Stimulated activated CD4-positive, alpha-beta T cell treated with anti-CD3 and anti-CD28 coated beads, Interleukin-1b, Interleukin-23, amount 100 ng/mL, for 4 hours (primary cell): Measurements from ENCODE around the gene PTAR1.
"Not testable (repeated sequence)": the region's sequence is repeated elsewhere in the genome, so short reads cannot be mapped to it uniquely, and the experiment has no call there.

Experiments used
- DNase-seq, 2 donors: peaks; one replicate each; pipeline ENCODE4 v3.0.0-alpha.2; 2020; ENCODE audit warnings: low read depth in 2 of 2

The PTAR1 gene, protein sequence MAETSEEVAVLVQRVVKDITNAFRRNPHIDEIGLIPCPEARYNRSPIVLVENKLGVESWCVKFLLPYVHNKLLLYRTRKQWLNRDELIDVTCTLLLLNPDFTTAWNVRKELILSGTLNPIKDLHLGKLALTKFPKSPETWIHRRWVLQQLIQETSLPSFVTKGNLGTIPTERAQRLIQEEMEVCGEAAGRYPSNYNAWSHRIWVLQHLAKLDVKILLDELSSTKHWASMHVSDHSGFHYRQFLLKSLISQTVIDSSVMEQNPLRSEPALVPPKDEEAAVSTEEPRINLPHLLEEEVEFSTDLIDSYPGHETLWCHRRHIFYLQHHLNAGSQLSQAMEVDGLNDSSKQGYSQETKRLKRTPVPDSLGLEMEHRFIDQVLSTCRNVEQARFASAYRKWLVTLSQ

DNA sequence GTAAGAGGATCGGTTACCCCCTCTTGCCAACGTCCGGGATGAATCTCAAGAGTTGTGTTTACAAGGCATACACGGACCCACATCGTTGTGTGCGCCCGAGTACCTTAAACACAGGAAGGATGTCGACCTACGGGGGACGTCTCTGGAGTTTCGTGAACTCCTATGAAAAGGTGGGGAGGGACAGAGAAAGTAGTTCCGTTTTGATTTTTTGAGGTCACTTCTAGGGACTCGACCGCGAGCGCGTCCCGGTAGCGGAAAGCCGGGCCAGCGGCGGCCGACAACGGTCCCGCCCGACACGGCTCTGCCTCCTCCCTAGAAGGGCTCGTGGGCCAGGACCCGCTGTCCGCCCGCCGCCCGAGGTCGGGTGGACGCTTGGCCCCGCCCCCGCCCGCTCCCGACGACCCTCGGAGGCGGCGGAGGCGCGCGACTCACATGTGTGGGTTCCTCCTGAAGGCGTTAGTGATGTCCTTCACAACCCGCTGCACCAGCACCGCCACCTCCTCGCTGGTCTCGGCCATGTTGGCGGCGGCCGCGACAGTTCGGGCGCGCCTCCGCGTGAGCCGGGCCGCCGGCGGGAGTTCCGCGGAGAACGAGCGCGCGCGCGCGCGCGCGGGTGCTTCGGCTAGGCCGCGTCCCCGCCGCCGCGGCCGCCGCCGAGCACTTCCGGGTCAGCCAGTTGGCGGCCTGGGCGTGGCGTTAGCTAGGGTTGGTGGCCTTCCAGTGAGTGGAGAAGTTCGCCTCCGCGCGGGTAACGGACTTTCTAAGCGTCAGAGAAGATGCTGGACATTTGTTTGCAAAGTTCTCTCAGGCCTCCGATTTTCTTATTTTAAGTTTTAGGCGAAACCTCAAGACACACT lies at the start of gene PTAR1:
Gene PTAR1 (minus strand): TSS at position 591 of the 857 bp plus-strand sequence. CDS start 73 bp downstream, at position 518.
- peak; percentile 84 to 91 for DNase-seq

DNA sequence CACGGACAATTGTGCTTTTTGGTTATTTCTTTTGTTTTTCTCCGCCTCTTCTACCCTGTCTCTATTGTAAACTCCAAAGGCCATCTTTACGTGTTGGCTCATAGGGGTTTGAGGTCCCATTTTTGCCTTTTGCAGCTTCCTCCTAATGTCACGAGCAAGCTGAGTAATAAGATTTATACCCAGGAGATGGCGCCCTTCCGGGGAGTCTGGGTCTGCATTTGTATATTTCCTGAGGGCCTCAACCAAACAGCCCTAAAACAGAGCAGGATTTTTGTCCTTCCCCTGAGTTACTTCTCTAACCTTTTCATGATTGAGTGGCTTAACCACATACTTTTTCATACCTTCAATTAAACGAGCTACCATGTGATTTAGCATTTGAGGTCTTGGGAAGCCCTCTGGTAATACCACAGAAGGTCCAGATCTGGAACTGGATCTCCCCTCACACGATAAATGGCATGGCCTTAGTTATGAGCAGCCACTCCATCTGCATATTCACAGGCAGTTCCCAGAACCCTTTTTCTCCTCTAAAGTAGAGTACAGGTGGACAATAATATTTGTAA lies 49.6 kb upstream of the PTAR1 start:
- DNase-seq: peak in 1 of 2 donors; percentile 5

DNA sequence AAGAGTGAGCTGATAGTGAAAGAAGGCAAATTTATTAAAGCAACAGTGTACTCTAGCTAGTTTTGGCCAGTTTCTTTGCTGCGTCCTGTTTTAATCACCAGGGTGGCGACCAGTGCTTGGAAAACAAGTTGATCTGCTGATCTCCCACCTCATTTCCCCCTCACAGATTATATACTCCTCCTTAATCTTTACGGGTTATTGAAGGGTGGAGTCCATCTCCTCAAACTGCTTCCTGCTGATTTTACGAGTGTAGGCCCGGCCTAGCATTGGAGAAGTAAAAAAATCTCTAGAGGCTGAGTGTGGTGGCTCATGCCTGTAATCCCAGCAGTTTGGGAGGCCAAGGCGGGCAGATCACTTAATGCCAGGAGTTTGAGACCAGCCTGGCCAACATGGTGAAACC lies 46.8 kb upstream of the PTAR1 start:
- DNase-seq: no peak

DNA sequence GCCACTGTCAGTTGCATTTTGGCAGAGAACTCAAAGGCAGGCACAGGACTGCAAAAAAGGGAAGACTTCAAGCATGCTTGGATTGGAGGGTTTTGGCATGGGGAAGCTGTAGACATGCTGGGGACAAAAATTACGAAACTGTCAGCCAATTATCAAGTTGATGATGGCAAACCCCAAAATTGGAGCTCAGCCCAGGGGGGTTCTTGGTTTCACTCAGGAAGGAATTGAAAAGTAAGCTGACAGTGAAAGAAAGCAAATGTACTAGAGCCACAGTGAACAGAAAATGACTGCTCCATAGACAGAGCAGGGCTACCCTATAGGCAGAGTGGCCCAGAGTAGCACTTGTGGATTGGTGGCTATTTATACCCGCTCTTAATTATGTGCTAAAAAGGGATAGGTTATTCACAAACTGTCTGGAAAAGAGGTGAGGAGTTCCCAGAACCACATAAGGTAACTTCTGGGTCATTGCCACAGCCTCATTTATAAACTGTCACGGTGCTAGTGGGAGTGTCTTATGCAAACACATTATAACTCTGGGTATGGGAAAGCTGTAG lies 46.2 kb upstream of the PTAR1 start:
- DNase-seq: no peak

DNA sequence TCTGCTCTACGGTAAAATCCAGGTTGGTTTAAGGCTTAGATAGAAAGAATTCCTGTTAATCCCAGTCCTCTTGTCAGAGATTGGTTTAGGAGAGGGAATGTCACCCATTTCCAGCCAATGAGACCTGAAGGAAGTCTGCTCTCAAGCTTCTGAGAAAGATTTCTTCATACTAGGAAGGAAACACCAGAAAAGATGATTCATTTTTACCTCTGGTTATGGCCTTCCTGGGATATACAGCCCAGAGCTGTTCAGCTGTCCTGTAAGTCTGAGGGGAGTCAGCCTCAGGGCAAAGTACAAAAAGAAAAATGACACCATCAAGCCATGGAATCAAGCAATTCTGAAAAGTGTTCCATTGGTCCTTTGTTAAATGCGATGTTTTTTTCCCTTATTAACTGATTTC lies 42.2 kb upstream of the PTAR1 start:
- no peak for DNase-seq

DNA sequence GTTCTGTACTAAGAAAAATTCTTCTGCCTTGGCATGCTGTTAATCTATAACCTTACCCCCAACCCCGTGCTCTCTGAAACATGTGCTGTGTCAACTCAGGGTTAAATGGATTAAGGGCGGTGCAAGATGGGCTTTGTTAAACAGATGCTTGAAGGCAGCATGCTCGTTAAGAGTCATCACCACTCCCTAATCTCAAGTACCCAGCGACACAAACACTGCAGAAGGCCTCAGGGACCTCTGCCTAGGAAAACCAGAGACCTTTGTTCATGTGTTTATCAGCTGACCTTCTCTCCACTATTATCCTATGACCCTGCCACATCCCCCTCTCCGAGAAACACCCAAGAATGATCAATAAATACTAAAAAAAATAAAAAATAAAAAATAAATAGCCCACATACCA lies 40.2 kb upstream of the PTAR1 start:
- not testable (repeated sequence) for DNase-seq

DNA sequence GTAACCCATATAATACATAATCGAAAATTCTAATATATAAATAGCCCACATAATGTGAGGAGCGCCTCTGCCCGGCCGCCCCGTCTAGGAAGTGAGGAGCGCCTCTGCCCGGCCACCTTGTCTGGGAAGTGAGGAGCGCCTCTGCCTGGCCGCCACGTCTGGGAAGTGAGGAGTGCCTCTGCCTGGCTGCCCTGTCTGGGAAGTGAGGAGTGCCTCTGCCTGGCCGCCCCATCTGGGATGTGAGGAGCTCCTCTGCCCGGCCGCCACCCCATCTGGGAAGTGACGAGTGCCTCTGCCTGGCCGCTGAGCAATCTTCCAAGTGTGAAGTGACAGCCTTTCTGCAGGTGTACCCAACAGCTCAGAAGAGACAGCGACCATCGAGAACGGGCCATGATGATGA lies 39.7 kb upstream of the PTAR1 start:
- DNase-seq: not testable (repeated sequence)

DNA sequence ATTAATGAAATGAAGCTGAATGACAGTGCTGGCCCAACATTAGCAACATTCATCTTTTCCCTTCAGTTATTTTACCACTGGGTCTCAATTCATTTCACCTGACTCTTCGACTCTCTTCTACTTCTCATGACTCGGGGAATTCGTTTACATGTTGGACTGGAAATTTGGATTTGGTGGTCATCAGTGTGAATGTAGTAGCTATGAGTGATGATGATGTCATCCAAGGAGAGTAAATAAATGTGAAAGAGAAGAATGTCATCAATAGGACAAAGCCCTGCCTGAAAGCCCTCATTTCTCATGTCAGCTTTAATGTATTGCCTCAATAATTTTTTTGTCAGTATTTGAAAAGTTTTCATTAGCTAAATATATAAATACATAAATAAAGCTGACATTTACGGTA lies 38.9 kb upstream of the PTAR1 start:
- DNase-seq: no peak

DNA sequence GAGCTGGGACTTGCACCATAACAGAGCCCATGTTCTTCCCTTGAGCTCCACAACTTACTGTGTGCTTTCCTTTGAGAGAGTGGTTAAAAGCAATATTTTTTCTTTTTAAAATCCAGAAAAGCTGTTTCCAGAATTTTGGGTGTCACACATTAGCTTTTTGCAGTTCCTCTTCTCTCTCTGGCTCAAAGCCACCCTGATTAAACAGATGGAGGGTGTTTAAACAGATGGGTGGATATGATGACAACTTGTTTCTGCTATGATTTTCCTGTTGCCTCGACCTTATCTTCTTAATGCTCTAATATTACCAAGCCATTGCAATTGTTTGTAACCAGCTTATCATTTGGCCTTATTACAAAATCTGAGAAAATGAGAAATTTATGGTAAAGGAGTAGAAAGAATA lies 37.9 kb upstream of the PTAR1 start:
- no peak for DNase-seq

DNA sequence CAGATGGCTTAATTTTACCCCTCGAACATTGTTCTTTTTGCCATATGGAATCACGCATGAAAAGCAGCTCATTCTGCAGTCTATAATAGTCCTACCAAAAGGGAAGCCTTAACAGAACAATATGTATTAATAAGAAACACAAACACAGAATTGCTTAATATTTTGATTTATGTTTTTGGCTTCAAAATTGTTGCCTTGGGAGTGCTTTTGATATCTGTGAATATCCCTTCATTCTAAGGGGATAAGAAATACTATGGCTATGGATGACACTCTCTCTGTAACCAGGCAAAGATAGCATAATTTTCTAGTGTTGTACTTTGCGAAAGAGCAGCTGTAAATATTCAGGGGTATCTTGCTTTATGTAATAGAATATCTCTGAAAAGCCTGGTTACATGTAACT lies 34.5 kb upstream of the PTAR1 start:
- no peak for DNase-seq

DNA sequence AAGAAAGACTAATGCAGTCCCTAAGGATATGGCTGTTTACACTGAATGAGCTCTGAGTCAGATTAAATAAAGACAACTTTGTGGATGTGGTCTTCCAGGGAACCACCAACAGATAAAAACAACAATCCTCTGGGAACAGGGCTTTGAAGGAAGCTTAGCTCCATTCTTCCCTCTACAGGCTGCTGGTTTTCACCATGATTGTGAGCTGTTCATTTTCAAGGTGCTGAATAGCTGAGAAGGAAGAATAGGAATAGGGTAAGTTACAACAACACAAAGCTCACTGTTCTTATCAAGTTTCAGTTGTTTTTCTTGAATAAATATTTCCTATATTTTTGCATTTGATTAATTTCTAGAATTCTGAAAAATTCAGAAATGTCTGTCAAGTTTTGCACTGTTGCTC lies 25.9 kb upstream of the PTAR1 start:
- no peak for DNase-seq

DNA sequence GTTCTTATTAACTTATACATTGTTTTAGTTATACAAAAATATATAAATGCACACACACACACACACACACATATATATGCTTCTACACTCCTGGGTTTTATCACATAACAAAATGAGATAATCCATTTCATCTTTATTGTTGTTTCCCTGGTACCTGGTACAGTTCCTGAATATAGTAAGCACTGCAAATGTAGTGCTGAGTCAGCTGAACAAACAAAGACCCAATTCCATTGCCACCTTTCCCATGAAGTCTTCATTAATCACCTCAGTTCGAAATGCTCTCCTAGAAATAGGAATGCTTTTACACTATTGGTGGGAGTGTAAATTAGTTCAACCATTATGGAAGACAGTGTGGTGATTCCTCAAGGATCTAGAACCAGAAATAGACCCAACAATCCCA lies 13.4 kb upstream of the PTAR1 start:
- no peak for DNase-seq

DNA sequence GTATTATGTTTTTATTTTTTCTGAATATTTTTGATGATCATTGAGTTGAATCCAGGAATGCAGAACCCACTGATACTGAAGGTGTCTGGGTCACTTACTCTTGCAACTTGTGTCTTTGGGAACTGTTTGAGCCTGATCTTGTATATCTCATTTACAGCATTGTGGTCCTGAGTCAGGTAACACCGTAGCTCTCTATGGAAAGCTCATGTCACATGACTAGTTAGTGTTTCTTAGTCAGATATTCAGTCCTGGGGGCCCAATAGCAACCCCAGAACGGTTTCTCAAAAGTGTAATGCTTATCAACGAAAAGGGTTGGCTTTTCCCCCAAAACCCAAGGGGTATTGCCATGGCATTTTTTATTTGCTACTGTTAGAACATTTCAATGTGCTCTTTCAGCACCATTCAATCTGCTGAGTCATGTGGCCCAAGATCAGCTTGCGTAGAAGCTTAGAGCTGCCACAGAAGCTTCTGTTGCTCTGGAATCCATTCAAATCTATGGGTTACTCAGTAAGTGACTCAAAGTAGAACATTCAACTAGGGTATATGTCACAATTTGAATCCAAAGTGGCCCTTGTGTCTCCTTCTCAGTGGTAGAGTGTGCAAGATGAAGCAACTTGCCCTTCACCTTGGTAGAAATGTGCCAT lies 12.1 kb upstream of the PTAR1 start:
- DNase-seq: no peak

DNA sequence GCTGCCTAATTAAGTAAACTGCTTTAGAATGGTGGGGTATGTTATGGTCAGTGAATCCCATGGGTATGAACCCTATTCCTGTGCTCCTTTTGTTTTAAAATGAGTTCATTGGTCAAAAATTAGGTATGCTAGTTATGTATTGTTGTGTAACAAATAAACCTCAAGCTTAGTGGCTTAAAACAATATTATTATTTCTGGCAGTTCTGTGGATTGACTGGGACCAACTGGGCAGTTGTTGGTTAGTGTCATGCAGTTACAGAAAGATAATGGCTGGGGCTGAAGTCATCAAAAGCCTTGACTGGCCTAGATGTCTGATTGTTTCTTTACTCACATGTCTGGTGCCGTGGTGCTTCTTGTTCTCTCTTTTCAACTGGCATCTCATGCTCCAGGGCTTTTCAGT lies 8.9 kb upstream of the PTAR1 start:
- DNase-seq: no peak

DNA sequence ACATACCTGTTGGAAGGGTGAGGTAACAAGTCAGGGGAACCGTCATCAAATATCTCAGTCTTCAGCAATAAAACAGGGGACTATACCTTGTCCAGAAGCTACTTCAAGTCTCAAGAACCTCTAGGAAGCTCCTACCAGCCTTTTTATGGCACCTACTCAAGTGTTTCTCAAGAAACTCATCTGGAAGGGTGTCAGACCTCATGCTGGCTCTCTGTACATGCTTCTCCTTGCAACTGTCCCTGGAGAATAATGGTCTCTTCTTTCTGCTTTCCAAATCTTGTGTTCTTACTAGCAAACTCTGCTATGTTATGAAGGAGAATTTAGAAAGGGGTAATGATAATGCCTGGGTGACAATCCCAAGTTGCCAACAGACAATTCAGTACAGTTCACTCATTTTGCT lies 8.3 kb upstream of the PTAR1 start:
- DNase-seq: no peak

DNA sequence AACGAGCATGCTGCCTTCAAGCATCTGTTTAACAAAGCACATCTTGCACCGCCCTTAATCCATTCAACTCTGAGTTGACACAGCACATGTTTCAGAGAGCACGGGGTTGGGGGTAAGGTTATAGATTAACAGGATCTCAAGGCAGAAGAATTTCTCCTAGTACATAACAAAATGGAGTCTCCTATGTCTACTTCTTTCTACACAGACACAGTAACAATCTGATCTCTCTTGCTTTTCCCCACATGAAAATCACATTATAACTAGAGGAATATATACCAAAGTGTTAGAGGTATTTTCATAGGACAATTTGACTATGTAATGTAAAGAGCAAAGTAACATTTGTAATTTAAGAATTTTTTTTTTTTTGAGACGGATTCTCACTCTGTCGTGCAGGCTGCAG lies 4.1 kb upstream of the PTAR1 start:
- DNase-seq: not testable (repeated sequence)

DNA sequence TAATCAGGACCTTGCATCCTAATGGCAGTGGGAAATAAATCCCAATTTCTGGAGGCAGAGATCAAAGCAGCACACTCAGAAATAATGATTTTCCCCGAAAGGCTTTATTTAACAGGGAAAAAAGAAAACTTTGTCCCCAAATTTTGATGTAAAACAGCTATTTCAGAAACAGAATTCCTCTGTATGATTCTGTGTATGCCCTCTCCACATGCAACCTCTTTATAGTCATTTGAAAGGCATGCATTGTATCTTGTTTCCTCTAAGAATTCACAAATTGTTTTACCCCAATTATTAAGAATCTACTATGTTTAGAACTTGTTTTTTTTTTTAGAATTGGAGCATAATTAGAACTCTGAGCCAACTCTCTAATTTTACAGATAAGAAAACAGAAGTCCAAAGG lies 2.7 kb upstream of the PTAR1 start:
- no peak for DNase-seq

DNA sequence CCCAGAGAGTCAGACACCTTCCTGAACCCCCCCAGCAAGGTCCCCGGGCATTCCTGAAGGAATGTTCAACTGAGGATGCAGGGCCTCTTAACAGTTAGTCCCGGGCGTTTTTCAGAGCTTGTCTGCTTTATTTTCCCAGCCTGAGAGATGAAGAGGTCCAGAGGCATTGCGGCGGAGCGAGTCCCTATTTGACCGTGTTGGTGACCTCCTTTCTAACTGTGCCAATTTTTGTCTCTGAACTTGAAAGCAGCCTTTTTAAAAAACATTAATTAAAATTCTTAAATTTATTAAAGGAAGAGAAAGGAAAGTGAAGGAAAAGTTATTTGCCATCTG lies 433 bp upstream of the PTAR1 start:
- no peak for DNase-seq

DNA sequence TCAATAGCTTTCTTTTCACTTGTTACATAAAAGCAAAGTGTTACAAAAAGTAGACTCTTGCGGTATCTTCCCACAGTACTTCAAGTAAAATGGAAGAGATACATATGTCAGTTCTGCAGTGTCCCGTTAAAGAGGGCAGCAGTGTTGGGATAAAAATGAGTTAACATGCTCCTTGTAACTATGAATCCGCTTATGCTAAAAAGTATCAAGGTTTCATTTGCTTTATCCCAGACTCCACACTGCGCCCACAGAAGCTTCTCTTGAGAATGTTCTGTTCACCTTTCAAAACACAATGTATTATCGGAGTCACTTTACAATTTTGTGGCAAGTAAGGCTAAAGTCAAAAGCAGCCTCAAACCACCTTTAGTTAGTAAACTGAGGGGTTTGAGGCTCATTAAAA lies 790 bp downstream of the PTAR1 start:
- no peak for DNase-seq

DNA sequence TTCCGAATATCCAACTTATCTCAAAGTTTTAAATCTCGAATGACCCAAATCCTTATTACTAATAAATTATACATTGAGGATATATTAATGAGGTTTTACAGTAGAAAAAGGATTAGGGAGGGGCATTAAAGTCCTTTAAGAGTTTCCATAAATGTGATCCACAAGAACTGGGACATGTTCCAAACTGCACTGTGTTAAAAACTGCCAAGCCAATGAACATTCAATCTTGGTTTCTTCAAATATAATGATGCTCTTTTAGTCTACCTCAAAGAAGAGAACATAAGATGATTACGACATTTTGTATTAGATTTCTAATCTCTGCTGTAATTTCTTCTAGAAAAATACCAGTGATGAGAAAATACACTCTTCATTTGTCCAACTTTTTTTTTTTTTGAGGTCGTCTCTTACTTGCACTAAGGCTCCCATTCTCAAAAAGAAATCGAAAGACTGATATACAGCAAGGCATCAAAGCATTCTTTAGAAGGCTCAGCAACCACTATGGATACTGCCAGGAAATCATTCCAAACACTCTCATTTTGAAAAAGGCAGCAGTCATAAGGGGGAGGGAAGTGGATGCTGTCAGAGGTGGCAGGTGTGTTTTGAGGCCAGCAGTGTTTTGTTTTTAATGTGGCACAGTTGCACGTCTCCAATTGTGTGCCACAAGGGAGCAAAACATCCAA lies 1.7 kb downstream of the PTAR1 start:
- no peak for DNase-seq

DNA sequence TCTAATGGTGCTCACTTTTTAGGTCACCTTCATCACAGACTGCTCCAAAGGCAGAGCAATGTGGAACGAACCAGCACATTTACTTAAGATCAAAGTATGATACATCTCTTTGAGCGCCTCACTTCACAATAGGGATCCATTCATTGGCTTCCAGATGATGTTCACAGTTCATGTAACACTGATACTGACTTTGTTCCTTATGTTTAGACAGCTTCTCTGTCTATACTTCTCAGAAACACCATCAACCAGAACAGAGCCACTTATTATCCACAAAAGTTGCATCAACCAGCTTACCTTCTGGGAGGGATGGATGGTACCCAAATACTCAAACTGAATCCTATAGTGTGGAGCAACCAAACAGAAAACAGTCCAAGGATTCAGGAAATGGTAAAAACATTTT lies 4.6 kb downstream of the PTAR1 start:
- no peak for DNase-seq

DNA sequence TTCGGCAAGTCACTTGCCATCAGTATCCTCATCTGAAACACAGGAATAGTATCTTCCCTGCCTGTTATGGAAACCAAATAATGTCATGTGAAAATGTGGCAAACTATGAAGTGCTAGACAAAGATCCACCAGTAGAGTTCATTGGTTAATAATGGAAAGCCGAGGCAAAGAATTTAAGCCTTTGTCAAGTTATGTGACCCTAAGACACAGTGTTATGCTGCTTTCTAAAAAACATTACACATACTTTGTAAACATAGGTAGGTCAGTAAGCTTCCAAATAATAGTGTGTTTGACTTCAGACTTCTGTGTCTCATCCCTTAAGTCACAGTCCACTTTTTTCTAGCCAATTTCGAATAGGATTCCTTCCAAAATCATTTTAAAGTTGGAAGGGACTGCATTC lies 6.0 kb downstream of the PTAR1 start:
- DNase-seq: no peak
